Ishikawa (cell line): ENCODE data around the gene SLC10A7.

Experiments
- CEBPB ChIP-seq: IDR thresholded peaks from 2 replicates; pipeline ENCODE4 v1.6.1; 2012
- CREB1 ChIP-seq: IDR thresholded peaks from 2 replicates; pipeline ENCODE4 v1.6.1; 2012; ENCODE audit warnings: low read depth
- EGR1 ChIP-seq: IDR thresholded peaks from 2 replicates; pipeline ENCODE4 v1.6.1; 2012
- EP300 ChIP-seq: IDR thresholded peaks from 2 replicates; pipeline ENCODE4 v1.6.1; 2012; ENCODE audit warnings: borderline replicate concordance
- FOXM1 ChIP-seq: IDR thresholded peaks from 2 replicates; pipeline ENCODE4 v1.6.1; 2012; ENCODE audit warnings: low read depth, borderline replicate concordance
- NFIC ChIP-seq: IDR thresholded peaks from 2 replicates; pipeline ENCODE4 v1.6.1; 2012
- RAD21 ChIP-seq: IDR thresholded peaks from 2 replicates; pipeline ENCODE4 v1.6.1; 2012; ENCODE audit warnings: low read depth
- TAF1 ChIP-seq: IDR thresholded peaks from 2 replicates; pipeline ENCODE4 v1.6.1; 2012; ENCODE audit warnings: low read depth, mild to moderate bottlenecking
- TCF12 ChIP-seq: IDR thresholded peaks from 2 replicates; pipeline ENCODE4 v1.6.1; 2012; ENCODE audit warnings: low read depth
- TEAD4 ChIP-seq: IDR thresholded peaks from 2 replicates; pipeline ENCODE4 v1.6.1; 2012
- YY1 ChIP-seq: IDR thresholded peaks from 2 replicates; pipeline ENCODE4 v1.6.1; 2012; ENCODE audit warnings: low read depth
- ZBTB7A ChIP-seq: IDR thresholded peaks from 2 replicates; pipeline ENCODE4 v1.6.1; 2012; ENCODE audit warnings: low read depth
- TF ChIP-seq, protein P1 (sequence below): IDR thresholded peaks from 2 replicates; pipeline ENCODE4 v1.6.1; 2012
- TF ChIP-seq, protein P2 (sequence below): IDR thresholded peaks from 2 replicates; pipeline ENCODE4 v1.6.1; 2012
- TF ChIP-seq, protein P3 (sequence below): IDR thresholded peaks from 2 replicates; pipeline ENCODE4 v1.6.1; 2012; ENCODE audit warnings: low read depth, mild to moderate bottlenecking

SLC10A7 gene

DNA sequence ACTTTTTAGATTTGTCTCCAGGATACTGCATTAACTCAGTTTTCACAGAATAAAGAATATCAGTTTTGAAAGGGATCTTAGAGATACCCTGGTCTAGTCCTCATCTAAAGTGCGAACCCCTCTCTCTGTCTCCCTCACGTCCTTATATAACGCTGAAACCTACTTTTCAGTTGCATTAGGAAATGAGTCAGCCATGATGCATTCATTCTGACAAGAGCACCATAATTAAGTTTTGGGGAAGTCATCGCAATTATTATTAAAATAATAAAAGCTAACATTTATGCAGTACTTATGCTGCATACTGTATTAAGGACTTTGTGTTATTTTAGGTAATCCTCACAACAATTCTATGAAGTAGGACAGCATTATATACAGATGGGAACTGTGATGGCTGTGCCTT is 191.3 kb downstream of the SLC10A7 start:
- TF ChIP-seq NFIC (no peak), FOXM1 (no peak), ZBTB7A (no peak), TEAD4 (no peak), TAF1 (no peak), TCF12 (no peak), YY1 (no peak), EGR1 (no peak), CREB1 (no peak), EP300 (no peak), RAD21 (no peak)
- TF ChIP-seq, protein P1, sequence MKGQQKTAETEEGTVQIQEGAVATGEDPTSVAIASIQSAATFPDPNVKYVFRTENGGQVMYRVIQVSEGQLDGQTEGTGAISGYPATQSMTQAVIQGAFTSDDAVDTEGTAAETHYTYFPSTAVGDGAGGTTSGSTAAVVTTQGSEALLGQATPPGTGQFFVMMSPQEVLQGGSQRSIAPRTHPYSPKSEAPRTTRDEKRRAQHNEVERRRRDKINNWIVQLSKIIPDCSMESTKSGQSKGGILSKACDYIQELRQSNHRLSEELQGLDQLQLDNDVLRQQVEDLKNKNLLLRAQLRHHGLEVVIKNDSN, result no peak
- TF ChIP-seq, protein P2, sequence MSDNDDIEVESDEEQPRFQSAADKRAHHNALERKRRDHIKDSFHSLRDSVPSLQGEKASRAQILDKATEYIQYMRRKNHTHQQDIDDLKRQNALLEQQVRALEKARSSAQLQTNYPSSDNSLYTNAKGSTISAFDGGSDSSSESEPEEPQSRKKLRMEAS, result no peak
- TF ChIP-seq, protein P3, sequence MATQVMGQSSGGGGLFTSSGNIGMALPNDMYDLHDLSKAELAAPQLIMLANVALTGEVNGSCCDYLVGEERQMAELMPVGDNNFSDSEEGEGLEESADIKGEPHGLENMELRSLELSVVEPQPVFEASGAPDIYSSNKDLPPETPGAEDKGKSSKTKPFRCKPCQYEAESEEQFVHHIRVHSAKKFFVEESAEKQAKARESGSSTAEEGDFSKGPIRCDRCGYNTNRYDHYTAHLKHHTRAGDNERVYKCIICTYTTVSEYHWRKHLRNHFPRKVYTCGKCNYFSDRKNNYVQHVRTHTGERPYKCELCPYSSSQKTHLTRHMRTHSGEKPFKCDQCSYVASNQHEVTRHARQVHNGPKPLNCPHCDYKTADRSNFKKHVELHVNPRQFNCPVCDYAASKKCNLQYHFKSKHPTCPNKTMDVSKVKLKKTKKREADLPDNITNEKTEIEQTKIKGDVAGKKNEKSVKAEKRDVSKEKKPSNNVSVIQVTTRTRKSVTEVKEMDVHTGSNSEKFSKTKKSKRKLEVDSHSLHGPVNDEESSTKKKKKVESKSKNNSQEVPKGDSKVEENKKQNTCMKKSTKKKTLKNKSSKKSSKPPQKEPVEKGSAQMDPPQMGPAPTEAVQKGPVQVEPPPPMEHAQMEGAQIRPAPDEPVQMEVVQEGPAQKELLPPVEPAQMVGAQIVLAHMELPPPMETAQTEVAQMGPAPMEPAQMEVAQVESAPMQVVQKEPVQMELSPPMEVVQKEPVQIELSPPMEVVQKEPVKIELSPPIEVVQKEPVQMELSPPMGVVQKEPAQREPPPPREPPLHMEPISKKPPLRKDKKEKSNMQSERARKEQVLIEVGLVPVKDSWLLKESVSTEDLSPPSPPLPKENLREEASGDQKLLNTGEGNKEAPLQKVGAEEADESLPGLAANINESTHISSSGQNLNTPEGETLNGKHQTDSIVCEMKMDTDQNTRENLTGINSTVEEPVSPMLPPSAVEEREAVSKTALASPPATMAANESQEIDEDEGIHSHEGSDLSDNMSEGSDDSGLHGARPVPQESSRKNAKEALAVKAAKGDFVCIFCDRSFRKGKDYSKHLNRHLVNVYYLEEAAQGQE, result no peak

DNA sequence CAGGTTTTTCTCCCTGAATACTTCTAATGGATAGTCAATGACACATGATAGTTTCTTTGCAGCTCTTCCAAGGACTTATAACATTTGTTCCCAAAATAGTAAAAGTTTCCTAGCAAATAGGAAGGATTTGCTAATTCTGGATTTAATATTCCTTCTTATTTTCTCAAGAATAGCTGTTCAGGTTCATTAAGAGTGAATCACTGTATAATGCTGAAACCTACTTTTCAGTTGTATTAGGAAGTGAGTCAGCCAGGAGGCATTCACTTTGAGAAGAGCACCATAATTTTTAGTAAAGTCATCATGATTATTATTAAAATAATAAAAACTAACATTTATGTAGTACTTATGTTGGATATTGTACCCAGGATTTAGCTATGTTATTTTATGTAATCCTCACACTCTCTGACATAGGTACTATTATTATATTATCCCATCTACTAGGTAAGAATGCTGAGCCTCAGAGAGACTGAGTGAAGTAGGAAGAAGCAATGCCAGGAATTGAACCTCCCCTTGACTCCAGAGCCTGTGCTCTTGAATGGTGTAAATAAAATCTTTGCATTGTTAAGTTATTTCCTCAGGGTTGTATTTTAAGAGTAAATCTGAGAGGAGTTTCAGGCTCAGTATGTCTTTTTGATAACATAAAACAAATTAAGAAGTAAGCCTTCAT is 192.6 kb downstream of the SLC10A7 start:
- TF ChIP-seq, protein P3, result no peak
- TF ChIP-seq NFIC, result no peak
- no peak for TF ChIP-seq CREB1
- TF ChIP-seq YY1, result no peak
- no peak for TF ChIP-seq EP300
- TF ChIP-seq TCF12, result no peak
- TF ChIP-seq, protein P2, result no peak
- TF ChIP-seq EGR1, result no peak
- TF ChIP-seq TAF1, result no peak
- TF ChIP-seq, protein P1, result no peak
- TF ChIP-seq TEAD4, result no peak
- no peak for TF ChIP-seq ZBTB7A
- no peak for TF ChIP-seq RAD21
- TF ChIP-seq CEBPB, result no peak
- no peak for TF ChIP-seq FOXM1

DNA sequence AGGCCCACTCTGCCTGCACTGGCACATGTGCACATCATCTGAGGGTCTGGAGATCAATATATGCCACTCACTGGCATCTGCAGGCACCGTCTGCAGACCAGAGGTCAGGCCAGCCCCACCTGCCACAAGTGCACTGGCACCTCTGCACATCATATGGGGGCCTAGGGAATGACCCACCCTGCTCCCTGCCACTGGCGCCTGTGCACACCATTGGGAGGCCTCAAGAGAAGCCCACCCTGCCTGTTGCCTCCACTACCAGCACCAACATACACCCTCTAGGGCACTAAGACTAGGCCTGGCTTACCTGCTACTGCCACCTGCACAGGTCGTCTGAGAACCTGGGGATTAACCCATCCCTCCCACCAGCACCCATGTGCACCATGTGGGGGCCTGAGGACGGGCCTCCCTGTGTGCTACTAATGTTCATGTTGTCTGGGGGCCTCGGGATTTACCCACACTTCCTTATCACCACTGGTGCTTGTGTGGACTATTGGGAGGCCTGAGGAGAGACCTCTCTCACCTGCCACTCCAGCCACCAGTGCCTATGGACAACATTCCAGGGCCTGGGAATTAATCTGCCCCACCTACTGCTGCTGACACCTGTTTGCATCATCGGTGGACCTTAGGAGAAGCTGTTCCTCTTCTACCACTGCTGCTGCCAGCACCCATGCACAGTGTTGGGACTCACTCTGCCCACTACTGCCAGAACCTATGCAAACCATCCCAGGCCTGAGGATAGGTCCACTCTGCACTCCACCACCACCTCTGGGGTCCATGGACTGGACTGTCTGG is 193.7 kb downstream of the SLC10A7 start:
- TF ChIP-seq, protein P1, result no peak
- TF ChIP-seq YY1 (no peak), TCF12 (no peak), ZBTB7A (no peak), EP300 (no peak), RAD21 (no peak), NFIC (no peak), CEBPB (no peak), TAF1 (no peak), EGR1 (no peak)

GRCh38 chr4:146318894-146319293 is 202.8 kb downstream of the SLC10A7 start:
- TF ChIP-seq, protein P3, result no peak
- TF ChIP-seq, protein P2, result no peak
- TF ChIP-seq YY1, result no peak
- no peak for TF ChIP-seq NFIC
- TF ChIP-seq CEBPB, result no peak
- TF ChIP-seq, protein P1, result no peak
